CD4-positive, alpha-beta T cell treated with Interleukin-6 at 100 ng/mL for 8 hours (primary cell): ENCODE results near the gene BSN.
A peak's percentile ranks its signal among the peaks of the same experiment; 100 is the strongest.
"Not testable (repeated sequence)": the region's sequence is repeated elsewhere in the genome, so short reads cannot be mapped to it uniquely, and the experiment has no call there.

Experiments used
- DNase-seq: peaks from one replicate; pipeline ENCODE4 v3.0.0-alpha.2; 2020; ENCODE audit warnings: mixed read lengths, low spot score

Gene BSN

DNA sequence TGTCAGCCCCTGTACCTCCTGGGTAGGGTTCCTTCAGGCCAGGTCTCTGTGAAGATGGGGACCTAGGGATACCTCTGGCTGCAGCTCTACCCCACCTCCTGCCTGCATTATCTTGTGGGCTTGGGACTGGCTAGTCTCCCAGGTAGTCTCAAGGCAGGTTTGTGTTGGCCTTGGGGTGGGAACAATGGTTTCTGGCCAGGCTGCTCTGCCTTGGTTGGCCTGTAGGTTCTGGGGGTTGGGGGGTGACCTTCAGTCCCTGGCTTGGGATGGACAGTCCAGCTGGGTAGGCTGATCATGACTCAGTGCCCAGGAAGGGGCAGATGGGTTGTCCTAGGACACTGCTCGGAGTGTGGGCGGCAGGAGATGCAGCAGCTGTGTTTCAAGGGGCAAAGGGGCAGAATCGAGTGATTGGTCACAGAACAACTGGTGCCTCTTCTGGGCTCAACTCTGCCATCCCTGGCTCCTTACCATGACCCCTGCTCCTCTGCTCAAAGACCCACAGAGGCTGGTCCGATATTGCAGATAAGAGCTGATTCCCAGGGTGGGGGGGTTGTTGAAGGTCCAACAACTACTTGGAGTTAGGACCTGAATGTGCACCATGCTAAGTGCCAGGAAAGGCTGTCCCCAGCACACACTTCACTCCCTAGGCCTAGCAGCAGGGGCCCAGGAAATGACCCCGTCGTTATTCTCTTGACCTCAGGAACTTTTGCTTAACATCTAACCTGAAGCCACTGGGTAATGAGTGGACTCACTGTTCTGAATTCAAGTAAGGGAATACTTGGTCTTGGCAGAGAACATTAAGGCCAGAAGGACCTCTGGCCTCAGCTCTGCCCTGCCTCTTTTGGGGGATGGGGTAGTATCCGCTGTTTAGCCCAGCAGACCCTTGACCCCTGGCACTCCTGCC, 18.1 kb upstream of the BSN start:
- DNase-seq = no peak

DNA sequence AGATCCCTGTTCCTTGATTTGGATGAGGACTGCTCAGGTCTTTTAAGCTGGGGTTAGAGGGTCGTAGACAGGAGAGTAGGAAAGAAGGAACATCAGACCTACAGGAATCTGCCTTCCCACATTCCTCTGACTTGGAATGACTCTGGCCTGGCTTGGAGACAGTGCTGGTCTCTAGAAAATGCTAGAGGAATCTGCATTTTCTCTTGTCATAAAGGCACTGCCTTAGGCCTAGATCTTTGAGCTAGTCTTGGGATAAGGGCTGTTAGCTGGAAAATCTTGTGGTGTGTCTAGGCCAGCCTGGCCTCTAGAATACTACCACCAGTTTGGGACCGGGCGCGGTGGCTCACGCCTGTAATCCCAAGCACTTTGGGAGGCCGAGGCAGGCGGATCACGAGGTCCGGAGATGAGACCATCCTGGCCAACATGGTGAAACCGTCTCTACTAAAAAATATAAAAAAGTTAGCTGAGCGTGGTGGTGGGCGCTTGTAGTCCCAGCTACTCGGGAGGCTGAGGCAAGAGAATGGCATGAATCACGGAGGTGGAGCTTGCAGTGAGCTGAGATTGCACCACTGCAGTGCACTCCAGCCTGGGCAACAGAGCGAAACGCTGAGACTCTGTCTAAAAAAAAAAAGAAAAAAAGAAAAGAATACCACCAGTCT, 17.3 kb upstream of the BSN start:
- DNase-seq = no peak

DNA sequence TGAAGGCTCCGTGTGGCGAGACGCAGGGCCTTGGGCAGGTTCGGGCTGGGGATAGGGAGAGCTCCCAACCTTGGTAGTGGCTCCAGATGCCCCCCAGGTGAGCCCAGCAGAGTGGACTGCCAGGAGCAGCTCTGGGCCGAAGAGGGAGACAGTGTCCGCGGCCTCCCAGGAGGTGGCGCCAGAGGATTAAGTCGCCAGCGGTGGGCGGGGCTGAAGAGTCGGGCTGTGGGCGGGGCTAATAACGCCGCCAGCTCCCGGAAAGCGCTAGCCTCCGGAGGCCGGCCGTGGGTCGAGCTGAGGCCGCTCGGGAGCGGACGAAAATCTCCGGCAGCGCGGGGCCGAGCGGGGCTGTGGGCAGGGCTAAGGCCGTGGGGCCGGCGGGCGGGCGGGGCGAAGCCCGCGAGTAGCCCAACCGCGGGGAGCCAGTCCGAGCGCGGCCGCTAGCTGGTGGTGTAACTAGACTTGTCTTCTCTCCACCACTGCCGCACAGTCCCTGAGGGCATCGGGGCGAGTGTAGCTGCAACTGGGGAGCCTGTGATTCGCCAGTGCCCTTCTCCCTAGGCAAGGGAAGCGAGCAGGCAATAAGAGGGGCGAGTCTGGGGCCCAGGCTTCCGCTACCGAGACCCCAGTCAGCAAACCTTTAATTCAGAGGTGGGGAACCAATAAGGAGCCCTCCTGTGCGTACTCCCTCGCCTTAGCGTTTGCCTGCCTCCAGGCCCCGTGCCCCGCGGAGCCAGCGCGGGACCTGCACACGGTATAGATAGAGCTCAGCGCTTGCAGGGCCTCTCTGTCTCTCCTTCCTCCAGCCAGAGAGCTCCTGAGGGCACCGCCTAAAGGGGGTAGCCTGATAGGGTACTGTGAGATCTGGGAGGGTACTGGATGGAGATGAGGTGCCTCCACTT, 14.4 kb upstream of the BSN start:
- DNase-seq = peak; percentile 84

DNA sequence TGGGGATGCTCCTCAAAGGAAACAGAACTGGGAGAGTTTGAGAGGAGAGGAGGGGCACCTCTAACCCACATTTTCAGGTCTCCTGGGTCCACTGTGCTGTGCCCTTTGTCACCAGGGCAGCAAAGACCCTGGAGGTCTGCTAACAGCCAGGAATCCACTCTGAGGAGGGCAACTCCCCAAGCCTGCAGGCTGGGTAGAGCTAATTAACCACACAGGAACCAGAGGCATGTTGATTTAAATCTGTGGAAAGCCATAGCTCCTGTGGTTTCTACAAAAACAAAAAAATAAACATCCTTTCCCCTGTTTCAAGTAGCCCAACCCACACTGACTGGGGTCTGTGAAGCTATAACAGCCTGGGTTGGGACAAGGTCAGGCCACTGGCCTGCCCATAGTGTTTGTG, 2.2 kb upstream of the BSN start:
- no peak for DNase-seq

DNA sequence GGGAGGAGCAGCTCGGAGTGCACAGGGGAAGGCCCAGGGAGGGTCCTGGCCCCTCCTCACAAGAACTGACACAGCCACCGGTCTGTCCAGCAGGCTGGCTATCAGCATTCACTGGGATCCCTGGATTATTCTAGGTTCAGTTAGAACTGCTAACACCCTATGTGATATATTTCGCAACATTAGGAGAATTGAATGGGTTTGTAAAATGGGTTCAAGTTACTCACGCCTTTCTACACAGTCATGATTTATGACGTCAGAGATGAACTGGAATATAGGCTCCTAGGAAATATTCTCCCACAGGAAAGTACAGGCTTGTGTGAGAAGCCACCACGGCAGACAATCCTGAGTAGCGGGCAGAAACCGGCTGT, 969 bp upstream of the BSN start:
- no peak for DNase-seq

DNA sequence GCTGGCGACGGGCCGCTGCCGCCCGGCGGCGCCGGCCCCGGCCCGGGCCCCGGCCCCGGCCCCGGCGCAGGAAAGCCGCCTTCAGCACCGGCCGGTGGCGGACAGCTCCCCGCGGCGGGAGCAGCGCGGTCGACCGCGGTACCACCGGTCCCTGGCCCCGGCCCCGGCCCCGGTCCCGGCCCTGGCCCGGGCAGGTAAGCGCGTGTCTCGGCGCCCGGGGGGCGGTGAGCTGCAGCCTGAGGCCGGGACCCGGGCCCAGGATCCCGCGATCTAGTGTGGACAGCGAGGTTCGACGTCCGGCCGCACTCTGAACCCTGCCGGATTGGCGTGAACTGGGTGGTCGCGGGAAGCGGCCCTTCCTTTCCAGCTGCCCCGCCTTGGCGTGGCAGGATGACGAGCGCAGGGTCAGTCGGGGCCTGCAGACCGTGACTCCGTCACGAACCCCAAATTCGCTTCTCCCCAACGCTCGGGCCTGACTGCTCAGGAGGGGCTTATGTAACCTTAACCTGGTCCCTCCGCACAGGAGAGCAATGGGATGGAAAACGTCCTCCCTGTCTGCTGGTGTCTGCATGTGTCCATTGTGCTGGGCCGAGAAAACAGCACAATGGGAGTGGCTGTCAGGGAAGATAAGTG, 472 bp downstream of the BSN start:
- DNase-seq = no peak

DNA sequence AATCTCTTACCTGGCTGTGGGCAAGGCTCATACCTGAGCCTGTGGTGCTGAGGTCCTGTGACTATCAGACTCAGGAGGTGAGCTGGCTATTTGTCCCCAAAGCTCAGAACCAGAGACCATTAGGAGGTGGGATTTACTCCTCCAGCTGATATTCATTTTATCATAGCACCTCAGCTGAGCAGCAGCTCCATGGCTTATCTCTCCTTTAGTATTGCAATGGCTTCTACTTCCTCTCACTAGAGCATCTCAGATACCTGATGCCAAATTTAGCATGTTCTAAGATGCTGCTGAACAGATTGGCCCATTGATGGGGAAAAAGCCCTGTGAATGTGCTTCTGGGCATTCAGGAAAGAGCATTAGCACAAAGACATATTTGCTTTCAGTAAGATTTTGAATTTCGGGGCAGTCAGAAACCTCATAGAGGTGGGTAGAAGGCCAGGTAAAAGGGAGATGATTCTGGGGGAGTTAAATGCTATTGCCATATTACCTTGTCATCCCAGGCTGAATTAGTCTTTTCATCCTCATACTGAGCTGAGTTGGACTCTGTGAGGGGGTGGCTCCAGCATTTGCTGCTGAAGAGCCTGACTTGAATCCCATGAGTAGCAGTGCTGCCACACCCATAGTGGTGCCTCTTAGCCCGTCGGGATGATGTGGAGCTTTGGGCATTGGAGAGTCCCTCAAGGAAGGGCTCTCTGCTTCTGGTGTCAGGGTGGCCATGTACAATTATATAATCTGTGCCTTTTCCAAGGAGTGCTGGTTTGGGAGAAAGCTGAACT, 2.4 kb downstream of the BSN start:
- no peak for DNase-seq

DNA sequence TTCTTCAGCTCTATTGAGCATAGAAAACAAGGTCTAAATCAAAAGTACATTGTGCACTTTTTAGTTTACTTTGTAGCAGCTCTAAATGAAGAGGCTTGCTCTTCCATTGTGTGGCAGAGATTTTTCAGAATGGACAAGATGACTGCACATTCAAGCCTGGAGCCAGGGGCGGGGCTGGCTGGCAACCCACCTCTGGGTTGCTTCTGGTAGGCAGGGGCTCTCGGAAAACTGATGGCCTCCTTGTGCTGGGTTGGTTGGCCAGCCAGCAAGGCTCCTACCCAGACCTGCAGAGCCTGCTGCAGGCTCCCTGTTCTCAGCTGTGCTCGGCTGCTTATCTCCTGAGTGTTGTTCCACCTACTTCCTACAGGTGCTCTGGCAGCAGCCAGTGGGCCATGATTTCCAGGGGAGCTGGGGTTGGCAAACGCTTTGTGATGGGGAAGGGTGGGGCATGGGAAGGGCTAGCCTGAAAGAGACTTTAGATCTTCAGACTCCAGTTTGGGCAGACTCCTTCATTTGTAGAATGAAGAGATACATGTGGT, 8.8 kb downstream of the BSN start:
- DNase-seq = no peak

DNA sequence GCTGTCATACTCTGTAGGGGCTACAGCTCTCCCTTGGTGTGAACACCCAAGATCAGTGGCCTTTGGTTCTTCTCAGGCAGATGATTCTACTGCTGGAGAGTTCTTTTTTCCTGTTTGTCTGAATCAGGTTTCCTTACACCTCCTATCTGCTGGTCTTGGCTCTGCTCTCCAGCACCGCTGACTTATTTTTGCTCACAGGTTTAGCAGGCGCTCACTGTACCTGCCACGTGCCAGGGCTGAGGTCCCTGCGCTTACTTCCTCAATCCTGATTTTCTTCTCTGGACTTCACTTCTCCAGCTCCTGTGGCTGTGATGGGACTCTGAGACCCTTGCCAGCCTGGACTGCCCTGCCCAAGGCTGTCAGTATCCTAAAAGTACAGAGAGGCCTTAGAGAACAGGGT, 9.5 kb downstream of the BSN start:
- no peak for DNase-seq

DNA sequence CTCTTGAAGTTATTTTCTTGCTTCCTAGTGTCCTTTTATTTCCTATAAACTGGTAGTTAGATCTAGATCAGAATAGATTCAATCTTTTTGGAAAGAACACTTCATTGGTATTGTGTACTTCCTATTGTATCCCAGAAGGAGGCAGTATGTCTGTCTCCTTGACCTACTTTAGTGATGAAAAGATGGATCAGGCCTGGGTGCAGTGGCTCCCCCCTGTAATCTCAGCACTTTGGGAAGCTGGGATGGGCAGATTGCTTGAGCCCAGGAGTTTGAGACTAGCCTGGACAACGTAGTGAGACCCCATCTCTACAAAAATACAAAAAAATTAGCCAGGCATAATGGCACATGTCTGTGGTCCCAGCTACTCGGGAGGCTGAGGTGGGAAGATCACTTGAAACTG, 12.0 kb downstream of the BSN start:
- DNase-seq = no peak

DNA sequence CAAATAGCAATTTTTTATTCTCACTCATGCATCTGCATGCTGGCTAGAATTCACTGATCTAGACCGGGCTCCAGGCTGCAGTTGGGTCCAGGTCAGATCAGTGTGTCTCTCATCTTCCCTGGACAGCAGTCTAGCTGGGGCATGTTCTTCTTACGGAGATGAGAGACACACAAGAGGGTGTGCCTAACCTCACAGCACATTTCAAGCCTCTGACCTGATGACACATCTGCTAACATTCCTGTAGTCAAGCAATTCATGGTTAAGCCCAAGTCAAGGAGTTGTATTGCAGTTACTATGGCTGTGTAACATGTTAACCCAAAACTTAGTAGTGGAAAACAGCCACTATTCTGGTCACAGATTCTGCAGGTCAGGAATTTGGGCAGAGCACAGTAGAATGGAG, 13.1 kb downstream of the BSN start:
- no peak for DNase-seq

DNA sequence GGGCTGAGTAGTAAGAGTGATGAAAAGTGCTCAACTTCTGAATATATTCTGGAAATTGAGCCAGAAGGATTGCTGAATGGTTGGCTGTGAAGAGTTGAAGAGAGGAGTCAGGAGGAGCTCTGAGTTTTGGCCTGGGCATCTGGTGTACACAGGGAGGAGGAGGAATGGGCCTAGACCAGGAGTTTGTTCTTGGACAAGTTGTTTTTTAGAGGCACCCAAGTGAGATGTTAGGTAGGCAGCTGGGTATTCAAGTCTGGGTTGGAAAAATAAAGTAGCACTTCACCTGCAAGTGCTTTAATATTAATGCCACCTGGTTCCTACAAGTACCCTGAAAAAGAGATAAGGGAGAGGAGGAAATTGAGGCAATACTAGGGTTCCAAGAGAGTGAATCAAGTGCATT, 14.7 kb downstream of the BSN start:
- DNase-seq = no peak

DNA sequence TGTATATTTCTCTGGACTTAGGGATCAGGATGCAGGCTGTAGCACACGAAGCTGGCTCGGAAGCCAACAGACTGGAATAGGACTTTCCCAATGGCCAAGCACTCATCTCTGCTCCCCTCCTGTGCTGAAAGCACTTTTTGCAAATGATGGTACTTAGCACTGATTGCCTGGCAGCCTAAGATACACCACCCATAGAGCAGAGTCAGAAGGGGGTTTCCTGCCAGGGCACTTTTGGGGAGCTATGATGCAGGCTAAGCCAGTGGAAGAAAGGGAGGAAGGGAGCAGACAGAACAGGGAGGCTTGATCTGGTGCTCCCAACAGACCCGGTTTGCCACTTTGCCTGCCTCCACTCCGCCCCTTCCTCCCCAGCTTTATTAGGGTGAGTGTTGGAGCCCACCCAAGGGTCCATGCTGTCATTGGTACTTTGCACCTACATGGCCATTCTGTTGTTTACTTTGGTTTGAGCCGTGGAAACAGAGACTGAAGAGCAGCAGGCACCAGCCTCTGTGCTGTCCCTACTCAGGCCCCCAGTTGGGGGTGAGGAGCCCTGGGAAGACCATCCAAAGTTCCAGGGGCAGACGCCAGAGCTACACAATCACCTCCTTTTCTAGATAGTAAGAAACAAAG, 15.9 kb downstream of the BSN start:
- no peak for DNase-seq

DNA sequence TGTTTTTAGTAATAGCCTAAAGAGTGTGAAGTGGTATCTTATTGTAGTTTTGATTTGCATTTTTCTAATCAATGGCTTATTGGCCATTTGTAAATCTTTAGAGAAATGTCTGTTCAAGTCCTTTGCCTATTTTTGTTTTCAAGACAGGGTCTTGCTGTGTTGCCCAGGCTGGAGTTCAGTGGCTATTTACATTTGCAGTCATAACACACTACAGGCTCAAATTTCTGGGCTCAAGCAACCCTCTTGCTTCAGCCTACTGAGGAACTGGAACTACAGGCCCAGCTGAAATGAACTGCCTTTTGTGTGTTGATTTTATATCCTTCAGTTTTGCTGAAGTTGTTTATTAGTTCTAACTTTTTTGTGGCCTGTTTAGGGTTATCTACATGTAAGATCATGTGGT, 27.9 kb downstream of the BSN start:
- DNase-seq = no peak

DNA sequence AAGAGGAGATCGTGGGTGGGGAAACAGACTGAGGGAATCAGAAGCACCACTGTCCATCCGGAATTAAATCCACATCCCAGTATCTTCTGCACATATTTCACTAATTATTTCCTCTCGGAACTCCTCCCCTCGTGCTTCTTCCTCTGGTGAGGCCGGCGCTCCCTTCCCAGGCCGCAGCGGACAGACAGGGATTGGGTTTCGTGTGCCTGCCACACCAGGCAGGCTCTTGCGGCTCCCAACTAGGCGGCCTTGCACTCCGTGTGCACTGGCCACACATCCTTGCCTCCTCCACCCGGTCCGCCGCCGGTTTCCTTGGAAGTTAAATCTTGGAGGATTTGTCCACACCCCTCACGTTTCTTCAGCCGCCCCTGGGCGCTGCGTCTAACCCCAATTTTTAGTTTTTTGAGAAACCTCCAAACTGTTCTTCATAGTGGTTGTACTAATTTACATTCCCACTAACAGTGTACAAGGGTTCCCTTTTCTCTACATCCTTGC, 31.0 kb downstream of the BSN start:
- not testable (repeated sequence) for DNase-seq

DNA sequence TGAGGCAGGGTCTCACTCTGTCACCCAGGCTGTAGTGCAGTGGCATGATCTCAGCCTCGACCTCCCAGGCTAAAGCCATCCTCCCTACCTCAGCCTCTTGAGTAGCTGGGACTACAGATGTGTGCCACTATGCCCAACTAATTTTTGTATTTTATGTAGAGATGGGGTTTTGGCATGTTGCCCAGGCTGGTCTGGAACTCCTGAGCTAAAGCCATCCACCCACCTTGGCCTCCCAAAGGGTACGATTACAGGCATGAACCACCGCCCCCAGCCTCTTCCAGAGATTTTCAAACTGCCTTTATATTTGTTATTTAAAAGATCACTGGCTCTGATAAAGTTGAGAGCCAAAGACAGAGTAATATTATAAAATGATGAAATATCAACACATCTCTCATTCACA, 37.3 kb downstream of the BSN start:
- no peak for DNase-seq

DNA sequence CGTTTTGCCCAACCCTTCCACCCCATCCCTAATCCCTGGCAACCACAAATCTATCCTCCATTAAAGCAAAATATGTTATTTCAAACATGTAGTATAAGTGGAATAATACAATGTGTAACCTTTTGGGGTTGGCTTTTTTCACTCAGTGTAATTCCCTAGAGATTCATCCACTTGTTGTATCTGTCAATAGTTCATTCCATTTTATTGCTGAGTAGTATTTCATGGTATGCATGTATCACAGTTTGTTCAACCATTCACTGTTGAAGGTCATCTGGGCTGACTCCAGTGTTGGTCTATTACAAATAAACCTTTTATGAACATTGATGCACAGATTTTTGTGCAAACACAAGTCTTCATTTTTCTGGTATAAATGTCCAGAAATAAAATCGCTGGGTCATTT, 38.8 kb downstream of the BSN start:
- no peak for DNase-seq

DNA sequence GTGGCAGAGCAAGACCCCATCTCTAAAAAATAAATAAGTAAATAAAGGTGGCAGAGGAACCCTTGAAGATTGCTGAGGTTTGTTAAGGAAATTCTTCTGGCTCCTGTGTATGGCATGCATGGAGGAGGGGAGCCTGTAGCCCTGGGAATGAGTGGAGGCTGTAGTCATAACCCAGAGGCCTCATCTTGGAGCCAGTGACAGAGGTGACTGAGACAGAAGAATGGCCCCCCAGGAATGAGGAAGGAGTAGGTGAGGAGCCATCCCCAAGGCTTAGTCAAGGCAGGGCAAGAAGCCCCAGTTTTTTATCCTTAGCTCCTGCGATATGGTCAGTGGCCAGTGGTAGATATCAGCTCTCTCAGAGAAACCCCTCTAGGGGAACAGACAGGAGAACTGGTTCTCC, 46.5 kb downstream of the BSN start:
- no peak for DNase-seq

DNA sequence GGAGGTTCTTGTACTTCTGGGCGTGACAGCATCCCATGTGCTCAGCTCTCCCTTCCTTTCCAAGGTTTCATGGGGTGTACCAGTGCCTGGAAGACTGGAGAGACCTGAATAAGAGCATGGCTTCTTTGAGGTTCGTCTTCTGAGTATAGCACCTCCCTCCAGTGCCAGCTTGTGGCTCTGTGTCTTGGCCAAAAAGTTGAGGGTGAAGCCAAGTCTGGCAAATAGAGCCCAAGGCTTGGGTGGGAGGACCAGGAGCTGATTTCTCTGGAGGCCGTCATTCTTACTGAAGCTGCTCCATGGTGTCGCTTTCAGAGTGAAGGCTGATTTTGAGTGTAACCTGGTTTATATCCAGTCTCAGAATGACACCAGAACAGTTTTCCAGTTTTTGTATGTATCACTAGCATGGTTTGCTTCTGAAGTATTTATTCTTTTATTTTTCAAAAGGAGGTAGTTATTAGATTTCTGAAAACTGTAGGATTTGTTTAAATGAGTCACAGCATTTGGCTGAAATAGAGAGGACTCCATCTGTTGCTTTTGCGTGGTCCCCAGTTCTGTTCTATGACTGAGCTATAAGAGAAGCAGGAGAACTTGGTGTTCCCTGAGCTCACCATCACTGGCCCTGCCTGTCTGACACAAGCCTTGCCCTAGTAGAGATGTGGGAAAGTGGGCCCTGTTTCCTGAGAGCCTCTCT, 47.2 kb downstream of the BSN start:
- DNase-seq = no peak

DNA sequence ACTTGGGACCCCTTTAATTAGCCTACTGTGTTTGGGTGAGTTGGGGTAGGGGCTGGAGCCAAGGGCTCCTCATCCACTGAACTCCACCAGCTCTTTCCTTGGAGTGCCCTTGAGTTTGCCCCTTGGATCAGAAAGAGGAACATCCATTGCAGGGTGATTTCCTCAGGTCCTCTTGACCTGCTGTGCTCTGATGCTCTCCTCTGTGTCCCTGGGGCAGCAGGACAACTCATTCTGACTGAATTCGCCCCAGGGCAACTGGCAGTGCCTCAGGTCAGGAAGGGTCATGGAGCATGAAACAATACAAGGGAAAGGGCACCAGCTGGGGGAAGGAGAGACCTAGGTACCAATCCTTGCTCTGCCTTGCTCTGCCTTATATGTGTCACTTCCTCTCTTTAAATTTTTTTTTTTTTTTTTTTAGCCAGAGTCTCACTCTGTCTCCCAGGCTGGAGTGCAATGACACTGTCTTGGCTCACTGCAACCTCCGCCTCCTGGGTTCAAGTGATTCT, 47.8 kb downstream of the BSN start:
- DNase-seq = no peak
